Activated T-cell treated with anti-CD3 and anti-CD28 coated beads, Interleukin-2, amount 50 U/mL, for 1 hour (primary cell): ENCODE data around the gene DIAPH3.

Experiments used
- DNase-seq: peaks from one replicate; pipeline ENCODE4 v3.0.0-alpha.2; 2020

The DIAPH3 gene

DNA sequence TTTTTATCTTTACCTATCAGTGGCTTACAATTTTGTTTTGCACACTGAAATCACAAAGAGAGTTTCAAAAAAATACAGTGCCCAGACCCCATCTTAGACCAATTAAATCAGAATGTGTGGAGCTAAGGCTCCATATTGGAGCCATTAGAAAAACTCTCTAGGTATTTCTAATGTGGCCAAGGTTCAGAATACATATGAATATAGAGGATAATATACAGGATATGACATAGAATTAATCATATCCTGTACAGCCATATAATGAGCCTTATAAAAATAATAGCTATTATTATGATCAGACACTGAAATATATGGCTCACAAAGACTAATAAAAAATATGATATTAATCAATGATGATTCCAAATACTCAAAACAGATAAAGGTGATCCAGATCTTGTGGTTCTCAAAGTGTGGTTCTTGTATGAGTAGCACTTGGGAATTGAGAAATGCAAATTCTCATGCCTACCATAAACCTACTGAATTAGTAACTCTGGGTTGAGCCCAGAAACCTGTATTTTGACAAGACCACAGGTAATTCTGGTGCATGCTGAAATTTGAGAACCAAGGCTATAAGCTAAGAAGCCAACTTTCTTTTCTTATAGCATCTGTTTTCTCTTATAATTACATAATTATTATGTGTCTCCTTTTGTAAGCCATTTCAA, 408.0 kb downstream of the DIAPH3 start:
- no peak for DNase-seq

DNA sequence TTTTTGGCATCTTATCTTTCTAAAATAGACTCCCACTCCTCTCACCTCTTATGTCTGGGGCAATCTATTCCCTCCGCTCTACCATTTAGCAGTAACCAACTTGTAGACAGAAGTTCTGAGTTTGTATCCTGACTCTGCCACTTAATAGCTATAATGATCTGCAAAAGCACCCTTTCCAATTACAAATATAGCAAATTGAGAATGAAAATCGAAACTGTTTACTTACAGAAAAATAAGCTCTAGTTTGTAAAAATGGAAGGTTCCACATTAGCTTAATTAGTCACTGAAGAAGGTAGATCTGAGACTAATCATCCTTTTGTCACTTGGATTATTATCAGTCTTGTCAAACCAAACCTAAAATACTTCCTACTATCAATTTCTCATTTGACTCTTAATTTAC, 409.3 kb downstream of the DIAPH3 start:
- no peak for DNase-seq

DNA sequence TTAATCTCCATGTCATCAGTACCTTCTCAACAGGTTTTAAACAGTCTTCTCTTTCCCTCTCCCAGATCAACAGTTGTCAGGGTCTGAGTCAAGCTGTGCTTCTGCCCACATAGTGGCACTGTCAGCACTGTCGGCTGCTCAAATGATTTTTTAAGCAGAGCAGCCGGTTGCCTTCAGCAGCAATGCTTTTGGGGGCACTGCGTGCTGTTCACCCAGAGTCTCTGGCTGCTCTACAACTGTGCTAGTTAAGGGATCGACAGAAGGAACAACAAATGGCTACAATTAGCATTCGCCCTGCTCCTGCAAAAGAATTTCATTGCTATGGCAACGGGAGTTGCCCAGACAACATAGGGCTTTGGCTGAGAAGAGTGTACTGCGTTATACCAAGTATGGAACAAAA, 412.9 kb downstream of the DIAPH3 start:
- no peak for DNase-seq

DNA sequence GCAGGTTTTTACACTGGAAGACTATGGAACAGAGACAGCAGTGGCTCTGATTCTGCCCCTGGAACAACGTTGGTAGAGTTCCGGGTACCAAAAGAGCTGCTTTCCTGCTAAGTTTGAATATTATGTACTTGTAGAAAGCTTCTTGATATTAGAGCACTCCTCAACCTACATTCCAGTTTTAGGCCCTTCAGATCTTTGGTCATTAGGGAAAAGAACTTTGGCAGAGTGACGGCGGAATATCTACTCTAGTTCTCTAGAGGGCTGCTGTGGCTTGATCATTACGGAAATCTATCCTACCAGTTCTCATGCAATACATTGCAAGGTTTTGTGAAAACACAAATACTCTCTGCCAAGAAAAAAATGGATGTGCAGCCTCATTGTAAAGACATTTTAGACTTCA, 415.7 kb downstream of the DIAPH3 start:
- DNase-seq: no peak

DNA sequence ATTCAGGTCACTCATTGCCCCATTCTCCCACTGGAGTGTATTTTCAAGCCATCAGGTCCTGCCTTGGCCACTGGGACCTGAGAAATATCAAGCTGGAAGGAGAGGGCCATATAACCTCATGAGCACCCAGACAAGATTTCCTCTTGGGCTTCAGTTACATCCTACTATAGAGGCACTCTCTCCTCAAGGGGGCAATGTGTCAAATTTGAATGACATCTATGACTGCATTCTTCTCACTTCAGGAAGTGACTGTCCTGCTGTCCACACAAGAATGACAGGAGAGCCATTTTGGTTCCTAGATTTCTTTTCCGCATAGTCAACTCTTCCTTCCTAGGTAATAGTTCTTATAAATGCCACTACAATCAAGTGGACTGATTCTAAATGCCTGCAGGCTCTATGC, 416.2 kb downstream of the DIAPH3 start:
- DNase-seq: no peak

DNA sequence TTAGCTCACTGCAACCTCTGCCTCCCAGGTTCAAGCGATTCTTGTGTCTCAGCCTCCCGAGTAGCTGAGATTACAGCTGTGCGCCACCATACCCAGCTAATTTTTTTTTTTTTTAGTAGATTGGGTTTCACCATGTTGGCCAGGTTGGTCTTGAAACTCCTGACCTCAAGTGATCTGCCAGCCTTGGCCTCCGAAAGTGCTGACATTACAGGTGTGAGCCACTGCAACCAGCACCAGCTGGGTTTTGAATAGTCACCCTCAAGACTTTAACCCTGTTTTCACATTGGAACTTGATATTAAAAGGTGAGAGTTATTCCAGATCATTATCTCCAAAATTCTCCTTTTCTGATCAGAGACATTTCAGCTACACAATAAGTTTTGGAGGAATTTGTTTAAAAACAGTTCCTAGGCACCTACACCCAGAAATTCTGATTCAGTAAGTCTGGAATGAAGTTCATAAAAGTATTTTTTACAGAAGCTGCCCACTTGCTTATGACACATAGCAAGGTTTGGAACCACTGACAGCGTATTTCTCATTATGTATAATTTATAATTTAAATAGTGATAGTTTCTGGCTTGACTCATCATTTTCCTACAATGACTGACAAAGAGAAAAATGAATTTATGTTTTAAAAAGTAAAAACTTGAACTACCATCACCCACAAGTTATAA, 417.3 kb downstream of the DIAPH3 start:
- no peak for DNase-seq

DNA sequence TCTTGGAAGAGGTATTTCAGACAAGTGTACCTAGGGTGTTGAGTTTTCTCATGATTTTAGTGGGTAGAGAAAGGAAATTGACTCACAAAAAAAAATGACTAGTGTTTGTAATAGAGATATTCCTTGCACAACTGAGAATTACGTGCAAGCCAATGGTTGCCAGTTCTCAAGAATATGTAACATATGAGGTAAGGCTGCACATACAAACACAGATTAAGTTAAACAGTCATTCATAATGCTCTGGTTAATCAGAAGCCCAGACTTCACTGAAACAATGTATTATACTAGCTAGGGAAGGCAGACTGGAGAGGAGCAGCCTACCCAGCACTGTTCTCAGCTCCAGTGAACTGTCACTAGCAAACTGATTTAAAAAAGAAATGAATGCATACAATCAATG, 418.3 kb downstream of the DIAPH3 start:
- no peak for DNase-seq

DNA sequence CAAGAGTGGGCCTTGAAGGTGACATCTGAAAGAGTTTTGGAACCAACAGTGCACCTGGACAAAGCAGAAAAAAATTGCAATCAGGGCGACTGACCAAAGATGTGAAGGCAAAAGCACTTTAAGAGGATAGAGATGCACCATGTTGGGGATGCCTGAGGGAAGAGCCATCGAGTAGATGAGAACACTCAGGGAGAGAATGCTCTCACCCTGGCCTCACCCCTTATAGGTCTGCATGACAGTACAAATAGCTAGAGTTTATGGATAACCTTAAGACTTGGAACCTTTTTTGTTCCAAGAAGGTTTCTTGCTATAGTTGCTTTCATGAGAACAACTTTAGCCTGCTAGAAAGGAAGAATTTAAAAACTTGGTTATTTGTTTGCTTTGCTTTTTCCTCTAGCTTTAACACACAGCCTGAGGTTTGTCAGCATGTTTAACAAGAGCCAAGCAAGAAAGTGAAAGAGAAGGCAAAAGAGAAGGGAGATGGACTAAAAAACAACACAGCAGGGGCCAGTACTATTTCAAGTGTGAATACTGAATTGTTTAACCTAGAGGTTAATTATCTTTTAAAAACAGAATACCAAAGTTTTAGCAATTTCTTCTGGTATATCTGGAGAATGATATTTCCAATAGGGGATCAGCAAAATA, 418.9 kb downstream of the DIAPH3 start:
- DNase-seq: no peak

DNA sequence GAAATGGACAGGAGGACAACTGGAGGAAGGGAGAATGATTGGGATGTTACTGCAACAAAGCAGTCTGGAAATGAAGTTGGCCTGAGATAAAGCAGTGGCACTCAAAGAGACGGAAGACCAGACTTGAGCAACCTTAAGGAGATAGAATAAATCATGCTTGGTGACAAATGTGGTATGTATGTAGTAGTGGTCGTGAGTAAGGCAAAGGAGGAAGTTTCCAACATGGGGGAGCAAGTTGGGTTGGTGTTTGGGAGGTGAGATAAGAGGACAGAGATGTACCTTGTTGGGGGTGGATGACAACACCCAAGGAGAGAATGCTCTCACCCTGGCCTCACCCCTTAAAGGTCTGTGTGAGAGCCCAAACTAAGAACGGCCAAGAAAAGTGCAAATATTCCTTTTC, 420.5 kb downstream of the DIAPH3 start:
- no peak for DNase-seq

DNA sequence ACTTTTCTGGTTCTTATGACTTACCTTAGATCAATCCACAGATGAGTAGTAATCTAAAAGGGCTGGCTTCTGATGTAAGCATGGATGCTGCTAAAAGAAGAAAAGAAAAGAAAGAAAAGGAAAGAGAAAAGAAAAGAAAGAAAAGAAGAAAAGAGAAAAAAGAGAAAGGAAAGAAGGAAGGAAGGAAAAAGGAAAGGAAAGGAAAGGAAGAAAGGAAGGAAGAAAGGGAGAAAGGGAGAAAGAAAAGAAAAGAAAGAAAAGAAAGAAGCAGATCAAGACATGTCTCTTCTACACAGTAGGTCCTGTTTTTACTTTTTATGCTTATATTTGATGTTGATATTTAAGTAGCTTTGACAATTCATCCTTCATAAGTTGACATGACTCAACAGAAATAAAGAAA, 421.3 kb downstream of the DIAPH3 start:
- no peak for DNase-seq

DNA sequence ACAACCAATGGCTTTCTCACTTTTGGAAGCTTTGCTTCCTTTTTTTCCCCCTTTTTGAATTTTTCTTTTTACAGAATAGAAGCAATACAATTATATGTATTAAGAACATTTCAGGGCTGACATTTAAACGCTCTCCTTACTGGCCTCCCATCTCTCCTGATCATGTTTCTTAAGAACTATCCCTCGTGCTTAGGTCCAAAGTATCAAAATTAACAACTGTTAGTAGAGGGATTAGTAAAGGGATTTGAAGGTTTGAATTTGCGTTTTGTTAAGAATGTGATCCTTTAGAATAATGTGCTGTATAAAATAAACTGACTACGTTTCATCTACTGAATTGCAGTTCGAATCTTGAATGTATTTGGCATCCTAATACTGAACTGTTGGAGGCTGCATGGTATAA, 424.8 kb downstream of the DIAPH3 start:
- DNase-seq: no peak

DNA sequence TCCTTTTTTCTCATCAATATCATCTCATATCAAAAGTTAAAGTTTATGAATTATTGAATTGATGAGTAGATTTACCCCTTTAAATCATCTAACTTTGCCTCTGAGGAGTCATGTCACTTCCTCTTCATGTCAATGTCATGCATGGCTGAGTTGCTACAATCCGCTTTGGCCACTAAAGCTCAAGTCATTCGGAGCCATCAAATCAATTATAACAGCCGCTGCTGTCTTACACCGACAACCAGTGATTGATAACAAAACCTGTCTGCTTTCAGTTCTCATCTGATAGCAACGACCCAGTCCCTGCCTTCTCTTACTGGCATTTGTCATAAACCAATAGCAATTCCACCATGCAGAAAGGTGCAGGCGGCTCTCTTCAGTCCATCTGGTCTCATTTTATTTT, 429.3 kb downstream of the DIAPH3 start:
- DNase-seq: no peak

DNA sequence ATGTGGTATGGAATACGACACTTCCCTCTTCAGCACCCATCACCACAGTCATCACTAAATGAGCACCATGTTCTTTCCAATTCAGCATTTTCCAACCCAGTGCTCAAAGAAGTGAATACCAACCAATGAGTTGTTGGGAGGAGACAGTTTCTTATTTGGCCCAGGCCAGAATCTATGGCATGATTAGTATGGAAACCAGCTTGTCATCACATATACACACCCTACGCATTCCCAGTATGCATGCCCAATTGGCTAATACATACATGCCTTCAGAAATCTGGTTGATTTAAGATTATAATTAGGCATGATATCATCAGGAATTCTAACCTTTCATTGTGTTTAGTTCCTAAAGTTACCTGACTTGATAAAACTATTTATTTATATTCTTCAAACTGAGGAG, 430.0 kb downstream of the DIAPH3 start:
- no peak for DNase-seq

DNA sequence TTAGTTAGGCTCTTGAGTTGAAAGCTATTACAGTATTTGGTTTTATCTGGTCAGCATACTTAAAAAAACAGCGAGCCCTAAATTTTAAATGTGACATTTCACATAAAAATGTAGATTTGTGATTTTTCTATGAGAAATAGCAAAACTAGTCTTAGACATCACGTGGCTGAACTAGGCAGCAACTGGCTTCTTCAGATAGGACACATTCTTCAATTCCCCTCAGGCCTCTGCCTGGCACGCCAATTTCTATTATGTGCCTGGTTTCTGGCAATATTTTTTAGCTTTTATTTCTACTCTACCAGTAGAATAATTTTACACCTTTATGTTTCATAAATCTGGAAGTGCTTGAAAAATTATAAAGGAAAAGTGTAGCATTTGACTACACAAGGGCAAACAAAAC, 433.7 kb downstream of the DIAPH3 start:
- no peak for DNase-seq

DNA sequence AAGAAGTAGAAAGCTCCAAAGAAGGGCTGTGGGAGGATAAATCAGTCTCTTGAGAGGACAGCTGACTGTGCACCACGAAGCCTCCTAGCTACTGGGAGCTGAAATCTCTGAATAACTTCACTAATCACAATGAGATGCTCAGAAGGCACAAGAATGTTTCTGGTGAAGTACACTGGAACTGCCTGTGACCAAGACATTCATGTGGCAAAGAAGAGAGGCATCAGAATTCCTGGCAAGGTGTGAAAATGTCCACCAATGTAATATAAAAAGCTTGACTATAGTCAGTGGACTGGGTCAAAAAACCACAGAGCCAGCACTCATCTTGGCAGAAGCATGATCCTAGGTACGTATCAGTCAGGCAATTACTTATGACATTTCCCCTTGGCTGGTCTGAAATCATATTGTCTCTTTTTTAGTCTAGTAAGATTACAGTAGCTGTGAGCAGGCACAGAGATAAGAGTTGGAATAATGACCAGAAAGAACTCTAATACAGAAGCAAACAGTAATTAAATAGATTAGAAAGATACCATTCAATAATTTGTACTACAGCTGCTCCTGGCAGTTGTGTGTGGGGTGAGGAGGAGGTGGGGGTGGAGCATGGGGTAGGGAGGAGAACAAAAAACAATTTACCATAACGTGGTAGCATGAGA, 434.7 kb downstream of the DIAPH3 start:
- no peak for DNase-seq

DNA sequence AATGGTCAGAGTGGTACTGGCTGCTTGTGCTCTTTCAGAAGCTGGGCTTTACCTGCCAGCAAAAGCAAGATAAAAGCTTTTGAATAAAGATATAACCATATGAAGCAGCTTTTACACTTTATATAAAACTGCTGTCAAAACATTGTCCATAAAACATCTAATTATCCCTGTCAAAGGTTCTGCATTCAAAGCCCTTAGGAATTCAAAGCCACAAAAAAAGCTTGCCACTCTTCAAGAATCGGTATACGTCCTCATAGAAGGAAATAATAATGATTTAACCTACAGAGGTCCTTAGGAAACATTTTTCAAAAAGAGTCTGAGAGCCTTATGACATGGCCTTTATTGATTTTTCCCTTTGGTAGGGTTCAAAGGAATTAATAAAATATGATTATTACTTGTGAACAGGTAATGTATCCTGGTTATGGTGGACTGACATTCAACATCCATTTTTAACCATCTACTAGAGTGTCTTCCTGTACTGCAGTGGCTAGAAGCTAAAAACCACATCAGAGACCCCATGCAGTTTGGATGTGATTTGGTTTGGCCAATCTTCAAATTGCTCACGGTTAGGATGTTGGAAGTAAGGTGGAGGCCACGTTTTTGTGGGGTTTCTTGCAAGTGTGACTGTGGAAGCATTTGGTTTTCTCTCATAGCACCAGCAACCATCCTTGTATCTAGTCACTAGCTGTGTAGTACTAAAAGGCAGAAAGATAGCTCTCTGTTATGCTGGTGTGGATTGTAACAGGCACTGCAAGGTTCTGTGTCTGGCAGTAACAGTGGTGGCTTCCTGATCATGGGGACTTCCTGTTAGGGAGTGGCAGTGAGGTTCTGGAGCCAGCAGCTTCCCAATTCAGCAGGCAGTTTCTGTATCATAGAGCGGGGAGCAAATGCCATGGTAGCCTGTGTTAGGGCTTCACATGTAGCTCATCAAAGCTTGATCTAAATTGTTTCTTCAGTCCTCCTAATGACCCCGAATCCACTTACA, 441.5 kb downstream of the DIAPH3 start:
- no peak for DNase-seq

DNA sequence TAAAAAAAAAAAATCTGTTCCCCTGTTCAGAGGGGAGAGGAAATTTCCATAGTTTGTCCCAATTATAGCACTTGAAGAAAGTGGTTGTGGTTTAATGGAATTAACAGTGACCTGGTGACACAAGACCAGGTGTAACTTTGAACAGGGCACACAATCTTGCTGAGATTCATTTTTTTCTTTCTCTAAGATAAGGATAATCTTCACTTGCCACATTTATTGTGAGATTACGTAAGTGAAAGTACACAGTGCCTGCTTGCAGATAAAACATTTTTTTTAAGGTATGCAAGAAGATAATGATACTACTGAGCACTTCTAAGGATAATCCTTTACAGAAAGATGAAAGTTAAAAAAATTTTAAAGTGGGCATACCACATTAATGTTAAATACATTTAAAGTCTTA, 448.1 kb downstream of the DIAPH3 start:
- DNase-seq: no peak

DNA sequence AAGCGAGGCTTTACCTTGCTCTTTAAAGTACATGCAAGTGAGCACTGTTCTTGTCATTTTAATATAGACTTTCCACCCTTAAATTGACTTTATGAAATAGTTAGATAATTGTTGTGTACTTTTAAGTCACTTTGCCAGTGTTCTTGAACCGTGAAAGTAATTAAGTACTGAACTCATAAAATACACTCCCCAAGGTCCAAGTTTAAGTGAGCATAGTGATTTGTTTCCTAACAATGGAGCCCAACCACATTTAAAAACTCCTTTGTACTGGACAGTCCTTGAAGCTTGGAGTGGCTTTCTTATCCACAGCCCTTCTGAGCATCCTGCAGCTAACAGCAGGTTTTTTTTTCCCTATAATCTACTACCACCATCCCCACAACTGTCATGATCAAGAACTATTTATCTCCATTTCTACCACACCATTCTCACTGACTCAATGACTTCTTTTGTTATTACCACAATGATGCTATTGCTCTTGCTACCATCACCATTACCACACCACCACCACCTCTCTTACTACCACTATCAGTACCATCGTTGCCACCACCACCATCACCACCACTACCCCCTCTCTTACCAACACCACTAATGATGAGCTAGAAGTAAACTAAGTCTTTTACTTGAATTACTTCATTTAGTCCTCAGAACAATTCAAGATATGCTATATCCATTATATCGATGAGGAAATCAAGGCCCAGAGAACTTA, 452.6 kb downstream of the DIAPH3 start:
- DNase-seq: no peak

DNA sequence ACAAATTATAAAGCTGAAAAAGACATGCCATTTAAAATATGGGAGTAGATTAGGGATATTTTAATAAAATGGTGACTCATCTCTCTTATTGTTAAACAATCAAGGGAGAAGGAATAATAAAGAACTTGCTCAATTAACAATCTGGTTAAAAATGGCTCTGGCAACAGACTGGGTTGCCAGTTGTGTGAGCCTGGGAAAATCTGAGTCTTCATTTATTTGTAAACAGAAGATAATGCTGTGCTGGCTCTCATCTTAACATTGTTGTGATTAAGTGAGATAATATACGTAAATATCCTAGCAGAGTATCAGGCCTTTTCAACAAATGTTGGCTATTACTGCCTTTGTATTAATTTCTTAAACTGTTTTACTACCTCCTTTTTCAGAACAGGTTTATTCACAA, 453.3 kb downstream of the DIAPH3 start:
- no peak for DNase-seq

DNA sequence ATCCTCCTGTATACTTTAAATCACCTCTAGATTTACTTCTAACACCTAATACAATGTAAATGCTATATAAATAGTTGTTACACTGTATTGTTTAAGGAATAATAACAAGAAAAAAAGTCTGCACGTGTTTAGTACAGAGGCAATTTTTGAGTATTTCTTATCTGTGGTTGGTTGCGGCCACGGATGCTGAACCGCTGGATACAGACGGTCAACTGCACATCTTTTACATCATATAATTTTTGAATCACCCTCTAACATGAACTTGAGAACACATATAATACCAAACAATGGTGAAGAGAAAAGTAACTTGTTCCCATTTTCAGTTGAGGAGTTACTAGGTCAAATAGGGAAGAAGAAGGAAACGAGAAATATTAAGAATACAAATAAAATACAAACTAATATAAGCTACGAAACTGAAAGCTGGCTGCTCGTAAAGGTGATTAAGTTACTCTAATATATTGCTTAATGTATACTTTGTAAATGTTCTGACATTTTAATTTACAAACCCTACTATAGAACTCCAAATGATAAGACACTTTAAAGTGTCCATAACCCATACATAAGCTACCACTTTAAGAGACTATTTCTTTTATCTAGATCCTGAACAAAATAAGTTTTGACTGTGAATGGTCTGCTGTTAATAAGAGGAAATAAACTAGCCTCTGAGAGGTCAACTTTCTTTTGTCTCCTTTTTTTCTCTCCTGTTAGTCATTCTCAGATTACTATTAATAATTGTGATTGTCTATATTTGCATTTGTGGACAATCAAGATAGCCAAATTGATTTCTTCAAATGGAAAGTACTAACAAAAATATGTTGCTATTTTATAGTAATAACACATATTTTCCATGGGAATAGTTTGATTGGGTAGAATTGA, 457.4 kb downstream of the DIAPH3 start:
- no peak for DNase-seq

DNA sequence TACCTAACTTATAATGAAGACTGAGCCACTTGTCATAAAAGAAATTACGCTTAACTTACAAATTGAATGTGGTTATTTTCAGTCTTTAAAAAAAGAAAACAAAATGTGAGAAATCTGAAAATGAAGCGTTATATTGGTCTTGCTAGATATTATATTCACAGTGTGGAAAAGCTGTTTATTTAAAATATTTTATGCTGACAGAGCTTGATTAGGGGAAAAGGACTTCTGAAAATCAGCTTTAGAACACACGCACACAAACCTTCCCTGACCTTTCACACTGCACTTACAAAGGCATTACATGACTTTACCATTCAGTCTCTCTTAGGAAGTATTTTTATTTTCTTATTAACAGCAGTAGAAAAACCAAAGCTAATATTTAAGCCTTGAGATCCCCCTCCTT, 461.5 kb downstream of the DIAPH3 start:
- no peak for DNase-seq
